K562 (cell line): ENCODE data around the gene FANCG. TPM values are rescaled to one million over a fixed set of nuclear protein-coding genes. Genes with fewer than 3 reads are reported as not detected.

Source experiments
- ATF7 ChIP-seq: fragments of 450-650 bp; IDR thresholded peaks from 2 replicates; pipeline ENCODE4 v1.7.1; 2014; ENCODE audit warnings: mild to moderate bottlenecking, moderate library complexity
- CAMTA2 ChIP-seq: fragments of 250-450 bp; sonication (Bioruptor Pico); conservative IDR thresholded peaks from 2 replicates; pipeline ENCODE4 v1.5.1; 2022
- EP300 ChIP-seq: IDR thresholded peaks from 2 replicates; pipeline ENCODE4 v1.6.1; 2012; ENCODE audit warnings: low read length, improper control_type of control experiment
- FOXJ2 ChIP-seq: fragments of 200-800 bp; sonication (Bioruptor generic); IDR thresholded peaks from 2 replicates; pipeline ENCODE4 v1.6.1; 2016; ENCODE audit warnings: missing genetic modification characterization, missing compliant biosample characterization
- MEF2D ChIP-seq: conservative IDR thresholded peaks from 2 replicates; pipeline ENCODE4 v1.6.1; 2016; ENCODE audit warnings: low read depth, missing genetic modification characterization, missing compliant biosample characterization
- NCOR1 ChIP-seq: fragments of 450-650 bp; IDR thresholded peaks from 2 replicates; pipeline ENCODE4 v1.6.1; 2016; ENCODE audit warnings: mild to moderate bottlenecking, moderate library complexity
- NEUROD1 ChIP-seq: fragments of 150-350 bp; IDR thresholded peaks from 2 replicates; pipeline ENCODE4 v1.6.1; 2014; ENCODE audit warnings: borderline replicate concordance, low read length, low read depth; ENCODE audit not compliant: partially characterized antibody
- PYGO2 ChIP-seq: fragments of 450-650 bp; IDR thresholded peaks from 2 replicates; pipeline ENCODE4 v1.6.1; 2016; ENCODE audit warnings: mild to moderate bottlenecking, missing genetic modification characterization, moderate library complexity, missing compliant biosample characterization
- RBM34 ChIP-seq: fragments of 200-400 bp; formaldehyde crosslinking; IDR thresholded peaks from 2 replicates; pipeline ENCODE4 v1.6.1; 2018; ENCODE audit warnings: low read length, borderline replicate concordance; ENCODE audit not compliant: insufficient read depth
- SETDB1 ChIP-seq: IDR thresholded peaks from one replicate; pipeline ENCODE4 v1.6.1; 2012; ENCODE audit warnings: low read length, control low read depth, inconsistent platforms
- SIN3B ChIP-seq: fragments of 450-650 bp; IDR thresholded peaks from 2 replicates; pipeline ENCODE4 v1.6.1; 2017; ENCODE audit warnings: low read depth, mild to moderate bottlenecking, moderate library complexity
- ZNF124 ChIP-seq: sonication (generic); formaldehyde crosslinking; IDR thresholded peaks from 2 replicates; pipeline ENCODE4 v1.8.1; 2022; ENCODE audit warnings: missing genetic modification reagents
- ZNF224 ChIP-seq: sonication (generic); formaldehyde crosslinking; IDR thresholded peaks from 2 replicates; pipeline ENCODE4 v1.8.0; 2022; ENCODE audit warnings: mild to moderate bottlenecking, missing genetic modification reagents
- ZSCAN32 ChIP-seq: fragments of 450-650 bp; formaldehyde crosslinking; IDR thresholded peaks from 2 replicates; pipeline ENCODE4 v1.4.0; 2020; ENCODE audit warnings: mild to moderate bottlenecking, moderate library complexity
- polyA plus RNA-seq, 8 experiments: library from polyadenylated mRNA; depleted of rRNA in 4 of 8; stranded (reverse) in 5 of 8; unstranded in 3 of 8; fragments of >200 nt; fragmentation: Nextera tagmentation in 2 of 8; fragmentation: Illumina TruSeq in 1 of 8; extraction: Ambion mirVana in 2 of 8; extraction: Trizol in 1 of 8; gene quantifications; 2 replicates each; pipeline versions ENCODE4 v1.2.1 to v1.2.3, GENCODE V29; 2011 to 2014; ENCODE audit warnings: inconsistent platforms in 1 of 8, missing spikeins in 1 of 8
- total RNA-seq, 7 experiments: library from RNA; depleted of rRNA in 6 of 7; stranded (reverse); fragments of >200 nt in 6 of 7; fragmentation: Illumina TruSeq in 2 of 7; extraction: Trizol in 2 of 7; gene quantifications; 2 replicates each; pipeline versions ENCODE4 v1.2.1 to v1.2.3, GENCODE V29; 2011 to 2021; ENCODE audit warnings: low replicate concordance in 1 of 7
- TF ChIP-seq, protein P1 (sequence below): fragments of 200-400 bp; formaldehyde crosslinking; IDR thresholded peaks from 2 replicates; pipeline ENCODE4 v1.6.1; 2017; ENCODE audit warnings: mild to moderate bottlenecking, low read depth, low read length, moderate library complexity
- TF ChIP-seq, protein P2 (sequence below): sonication (generic); formaldehyde crosslinking; IDR thresholded peaks from 2 replicates; pipeline ENCODE4 v1.5.0; 2020; ENCODE audit warnings: missing genetic modification reagents
- TF ChIP-seq, protein P3 (sequence below): fragments of 250-450 bp; sonication (Bioruptor Pico); IDR thresholded peaks from 2 replicates; pipeline ENCODE4 v1.6.1; 2021; ENCODE audit warnings: mild to moderate bottlenecking
- TF ChIP-seq, protein P4 (sequence below): fragments of 250-450 bp; sonication (Bioruptor Pico); IDR thresholded peaks from 2 replicates; pipeline ENCODE4 v1.4.0; 2020; ENCODE audit warnings: borderline replicate concordance
- TF ChIP-seq, protein P5 (sequence below): fragments of 250-450 bp; sonication (Bioruptor Pico); IDR thresholded peaks from 2 replicates; pipeline ENCODE4 v1.8.0; 2022; ENCODE audit warnings: moderate library complexity, mild to moderate bottlenecking, inconsistent platforms

Gene FANCG
- total and polyA plus RNA-seq, 9 of the 15 experiments (the other 6 are each of a cell fraction or from before 2014, with no cell fraction given) = 7.5 to 43.9 (median 31.0) TPM

DNA sequence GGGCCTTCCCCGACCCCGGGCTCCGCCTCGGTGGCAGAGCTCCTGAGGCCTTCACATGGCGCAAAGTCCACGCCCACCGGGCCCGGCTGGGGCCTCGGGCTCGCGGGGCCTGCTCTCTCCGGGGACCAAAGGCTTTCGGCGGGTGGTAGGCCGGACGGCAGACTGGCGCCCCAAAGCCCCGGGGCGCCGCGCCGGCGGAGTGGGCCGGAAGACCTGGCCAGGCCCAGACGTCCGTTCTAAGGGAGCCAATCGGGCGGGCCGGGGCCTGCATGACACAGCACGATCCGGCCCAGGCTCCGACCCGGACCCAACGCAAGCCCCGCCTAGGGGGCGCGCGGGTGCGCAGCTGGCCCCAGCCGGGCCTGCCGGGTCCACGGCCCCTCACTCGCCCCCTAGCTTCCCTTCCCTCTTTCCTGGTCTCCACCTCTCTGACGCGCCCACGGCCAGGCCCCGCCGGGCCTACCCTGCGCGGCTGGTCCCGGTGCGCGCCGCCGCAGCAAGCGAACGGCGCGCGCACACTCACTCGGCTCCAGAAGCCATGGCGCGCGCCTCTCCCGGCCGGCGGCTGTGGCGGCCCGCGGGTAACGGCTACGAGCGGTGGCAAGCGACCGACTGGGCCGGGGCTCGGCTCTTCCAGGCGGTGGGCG is 7.8 kb downstream of the FANCG start (continued):
- TF ChIP-seq, protein P1, sequence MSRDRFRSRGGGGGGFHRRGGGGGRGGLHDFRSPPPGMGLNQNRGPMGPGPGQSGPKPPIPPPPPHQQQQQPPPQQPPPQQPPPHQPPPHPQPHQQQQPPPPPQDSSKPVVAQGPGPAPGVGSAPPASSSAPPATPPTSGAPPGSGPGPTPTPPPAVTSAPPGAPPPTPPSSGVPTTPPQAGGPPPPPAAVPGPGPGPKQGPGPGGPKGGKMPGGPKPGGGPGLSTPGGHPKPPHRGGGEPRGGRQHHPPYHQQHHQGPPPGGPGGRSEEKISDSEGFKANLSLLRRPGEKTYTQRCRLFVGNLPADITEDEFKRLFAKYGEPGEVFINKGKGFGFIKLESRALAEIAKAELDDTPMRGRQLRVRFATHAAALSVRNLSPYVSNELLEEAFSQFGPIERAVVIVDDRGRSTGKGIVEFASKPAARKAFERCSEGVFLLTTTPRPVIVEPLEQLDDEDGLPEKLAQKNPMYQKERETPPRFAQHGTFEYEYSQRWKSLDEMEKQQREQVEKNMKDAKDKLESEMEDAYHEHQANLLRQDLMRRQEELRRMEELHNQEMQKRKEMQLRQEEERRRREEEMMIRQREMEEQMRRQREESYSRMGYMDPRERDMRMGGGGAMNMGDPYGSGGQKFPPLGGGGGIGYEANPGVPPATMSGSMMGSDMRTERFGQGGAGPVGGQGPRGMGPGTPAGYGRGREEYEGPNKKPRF = no peak
- no peak; the same call in 1 of the 2 replicates for TF ChIP-seq ATF7
- no peak for TF ChIP-seq EP300
- no peak for TF ChIP-seq PYGO2 (tag)
- no peak for TF ChIP-seq FOXJ2 (tag)
- TF ChIP-seq CAMTA2 (CRISPR knock-in tag) = no peak
- no peak for TF ChIP-seq ZNF124
- TF ChIP-seq SETDB1 = no peak
- TF ChIP-seq, protein P2, sequence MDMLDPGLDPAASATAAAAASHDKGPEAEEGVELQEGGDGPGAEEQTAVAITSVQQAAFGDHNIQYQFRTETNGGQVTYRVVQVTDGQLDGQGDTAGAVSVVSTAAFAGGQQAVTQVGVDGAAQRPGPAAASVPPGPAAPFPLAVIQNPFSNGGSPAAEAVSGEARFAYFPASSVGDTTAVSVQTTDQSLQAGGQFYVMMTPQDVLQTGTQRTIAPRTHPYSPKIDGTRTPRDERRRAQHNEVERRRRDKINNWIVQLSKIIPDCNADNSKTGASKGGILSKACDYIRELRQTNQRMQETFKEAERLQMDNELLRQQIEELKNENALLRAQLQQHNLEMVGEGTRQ = no peak
- no peak for TF ChIP-seq ZSCAN32 (CRISPR knock-in tag)
- TF ChIP-seq SIN3B = peak; percentile 48
- TF ChIP-seq, protein P3, sequence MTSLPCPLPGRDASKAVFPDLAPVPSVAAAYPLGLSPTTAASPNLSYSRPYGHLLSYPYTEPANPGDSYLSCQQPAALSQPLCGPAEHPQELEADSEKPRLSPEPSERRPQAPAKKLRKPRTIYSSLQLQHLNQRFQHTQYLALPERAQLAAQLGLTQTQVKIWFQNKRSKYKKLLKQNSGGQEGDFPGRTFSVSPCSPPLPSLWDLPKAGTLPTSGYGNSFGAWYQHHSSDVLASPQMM (CRISPR knock-in tag) = no peak
- TF ChIP-seq NCOR1 = no peak
- TF ChIP-seq MEF2D (tag) = no peak
- TF ChIP-seq RBM34 = 0 out of 2 replicates have a peak, but pooled peaks have one; percentile 69
- peak; percentile 43 for TF ChIP-seq NEUROD1
- TF ChIP-seq ZNF224 = peak; percentile 35; the same call in 1 of the 2 replicates
- TF ChIP-seq, protein P4, sequence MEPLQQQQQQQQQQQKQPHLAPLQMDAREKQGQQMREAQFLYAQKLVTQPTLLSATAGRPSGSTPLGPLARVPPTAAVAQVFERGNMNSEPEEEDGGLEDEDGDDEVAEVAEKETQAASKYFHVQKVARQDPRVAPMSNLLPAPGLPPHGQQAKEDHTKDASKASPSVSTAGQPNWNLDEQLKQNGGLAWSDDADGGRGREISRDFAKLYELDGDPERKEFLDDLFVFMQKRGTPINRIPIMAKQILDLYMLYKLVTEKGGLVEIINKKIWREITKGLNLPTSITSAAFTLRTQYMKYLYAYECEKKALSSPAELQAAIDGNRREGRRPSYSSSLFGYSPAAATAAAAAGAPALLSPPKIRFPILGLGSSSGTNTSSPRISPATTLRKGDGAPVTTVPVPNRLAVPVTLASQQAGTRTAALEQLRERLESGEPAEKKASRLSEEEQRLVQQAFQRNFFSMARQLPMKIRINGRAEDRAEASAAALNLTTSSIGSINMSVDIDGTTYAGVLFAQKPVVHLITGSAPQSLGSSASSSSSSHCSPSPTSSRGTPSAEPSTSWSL (CRISPR knock-in tag) = no peak
- TF ChIP-seq, protein P5, sequence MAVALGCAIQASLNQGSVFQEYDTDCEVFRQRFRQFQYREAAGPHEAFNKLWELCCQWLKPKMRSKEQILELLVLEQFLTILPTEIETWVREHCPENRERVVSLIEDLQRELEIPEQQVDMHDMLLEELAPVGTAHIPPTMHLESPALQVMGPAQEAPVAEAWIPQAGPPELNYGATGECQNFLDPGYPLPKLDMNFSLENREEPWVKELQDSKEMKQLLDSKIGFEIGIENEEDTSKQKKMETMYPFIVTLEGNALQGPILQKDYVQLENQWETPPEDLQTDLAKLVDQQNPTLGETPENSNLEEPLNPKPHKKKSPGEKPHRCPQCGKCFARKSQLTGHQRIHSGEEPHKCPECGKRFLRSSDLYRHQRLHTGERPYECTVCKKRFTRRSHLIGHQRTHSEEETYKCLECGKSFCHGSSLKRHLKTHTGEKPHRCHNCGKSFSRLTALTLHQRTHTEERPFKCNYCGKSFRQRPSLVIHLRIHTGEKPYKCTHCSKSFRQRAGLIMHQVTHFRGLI (CRISPR knock-in tag) = 0 out of 2 replicates have a peak, but pooled peaks have one; percentile 29
